Mucosa of gallbladder (tissue), 1 donor: ENCODE results near the gene MAT1A. TPM values are rescaled to one million over a fixed set of nuclear protein-coding genes. Genes with fewer than 3 reads are reported as not detected.

Experiments used
- DNase-seq: peaks from one replicate; pipeline ENCODE4 v3.0.0-alpha.2; 2020; ENCODE audit warnings: low spot score
- total RNA-seq: library from RNA; stranded (reverse); gene quantifications from one replicate; pipeline ENCODE4 v1.2.1, GENCODE V29; 2021
- donor health status: DM: no; HTN: no; CAD: no.

MAT1A gene
- total RNA-seq, 1 donor from 2014 or later, result 0.98 TPM

DNA sequence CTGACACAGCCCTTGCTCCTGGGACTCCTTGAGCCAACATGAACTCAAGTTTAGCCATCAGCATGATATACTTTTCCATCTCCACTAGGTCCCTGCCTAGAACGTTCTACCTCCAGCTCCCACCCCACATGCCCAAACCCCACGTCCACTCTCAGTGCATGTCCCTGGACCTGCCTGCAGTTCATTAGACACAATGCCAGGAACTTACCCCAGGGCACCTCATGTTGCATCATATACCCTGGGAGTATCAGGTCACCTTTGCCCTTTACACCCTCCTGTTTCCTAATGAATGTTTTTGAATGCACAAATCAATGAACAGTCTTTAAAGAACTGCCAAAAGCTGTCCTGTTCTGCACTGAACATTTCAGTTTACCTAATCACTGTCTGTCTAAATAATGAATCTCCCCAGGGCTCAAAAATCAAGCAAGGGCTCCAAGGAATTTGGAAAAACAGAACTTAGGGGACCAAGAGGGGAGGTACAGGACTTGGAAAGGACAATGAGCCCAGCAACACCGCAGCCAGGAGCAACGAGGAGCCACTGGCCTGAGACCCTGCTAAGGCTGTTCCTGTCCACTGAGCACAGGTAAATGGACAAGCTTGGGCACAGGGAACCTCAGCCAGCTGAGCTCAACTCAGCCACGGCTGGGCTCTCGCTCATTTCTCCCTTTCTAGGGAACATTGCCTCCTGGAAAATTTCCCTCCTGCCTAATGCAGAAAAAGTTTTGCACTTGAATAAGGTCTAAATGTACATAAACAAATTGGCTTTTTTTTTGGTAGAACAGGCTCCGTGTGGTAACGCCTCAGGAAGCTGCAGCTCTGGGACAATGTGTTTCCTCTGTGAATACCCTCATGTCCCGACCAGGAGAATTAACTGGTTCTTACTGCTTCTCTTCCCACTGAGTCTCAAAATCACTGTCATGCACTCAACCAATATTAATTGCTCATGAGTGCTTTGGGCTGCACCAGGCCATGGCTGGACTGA lies 7.4 kb downstream of the MAT1A start:
- DNase-seq, result peak; percentile 10

DNA sequence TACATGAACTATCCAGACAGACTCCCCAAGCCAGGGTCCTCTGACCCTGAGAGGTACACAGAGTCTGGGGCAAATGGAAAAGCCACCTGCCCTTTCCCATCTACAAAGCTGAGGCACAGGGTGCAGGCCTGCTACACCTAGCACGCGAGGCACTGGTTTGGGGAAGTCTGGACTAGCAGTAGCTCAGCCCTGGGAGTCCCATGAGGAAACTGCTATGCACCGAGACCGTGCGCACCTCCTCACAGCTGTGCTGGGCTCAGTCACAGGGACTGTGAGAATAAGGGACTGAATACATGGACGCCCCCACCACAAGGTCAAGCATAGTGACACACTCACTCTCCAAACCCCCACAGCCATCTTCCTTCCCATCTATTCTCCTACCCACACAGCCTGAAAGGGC lies 8.2 kb downstream of the MAT1A start:
- DNase-seq, result peak; percentile 7

DNA sequence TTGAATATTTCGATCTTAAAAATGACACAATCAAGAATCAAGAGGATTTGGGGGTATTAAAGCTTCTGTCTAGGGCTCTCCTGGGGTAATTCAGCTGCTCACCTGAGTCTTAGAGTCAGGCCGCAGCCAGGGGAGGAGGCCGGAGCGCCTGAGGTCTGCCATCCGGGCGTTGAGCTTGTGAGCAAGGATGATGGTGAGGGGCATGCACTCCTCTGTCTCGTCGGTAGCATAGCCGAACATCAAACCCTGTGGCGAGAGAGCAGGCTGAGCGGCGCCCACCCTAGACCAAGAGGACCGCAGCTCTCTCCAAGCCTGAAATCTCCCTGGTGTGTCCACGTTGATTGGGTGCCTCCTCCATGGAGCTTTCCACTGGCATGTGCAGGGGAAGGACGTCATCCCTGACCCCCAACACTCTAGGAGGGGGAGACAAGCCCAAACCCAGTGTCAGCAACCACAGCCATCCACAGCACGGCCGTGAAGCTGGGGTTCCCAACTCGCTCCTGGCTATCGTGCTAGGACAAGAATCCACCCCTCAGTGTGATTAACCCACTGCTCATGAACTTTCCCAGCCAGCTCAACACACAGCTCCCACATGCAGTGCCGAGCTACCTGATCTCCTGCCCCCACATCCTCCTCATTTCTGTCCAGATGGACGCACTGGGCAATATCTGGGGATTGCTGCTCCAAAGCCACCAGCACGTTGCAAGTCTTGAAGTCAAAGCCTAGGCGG lies 9.2 kb downstream of the MAT1A start:
- DNase-seq, result no peak

DNA sequence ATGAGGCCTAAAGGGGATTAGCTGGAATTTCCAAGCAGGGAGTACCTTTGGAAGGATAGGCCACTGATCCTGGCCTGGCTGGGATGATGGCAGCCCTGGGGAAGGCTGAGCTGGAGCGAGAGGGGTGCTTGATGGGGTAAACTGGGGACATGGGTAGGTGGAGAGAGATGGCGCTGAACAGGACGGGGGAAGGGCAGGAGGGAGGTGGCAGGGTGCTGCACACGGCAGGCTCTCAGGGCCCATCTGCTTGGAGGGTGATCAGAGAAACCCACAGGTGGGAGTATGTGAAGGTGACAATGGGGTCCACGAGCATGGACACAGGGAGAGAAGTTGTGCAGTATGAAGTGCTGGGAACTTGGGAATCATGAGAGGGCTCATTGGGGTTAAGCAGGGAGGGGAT lies 10.3 kb downstream of the MAT1A start:
- no peak for DNase-seq

DNA sequence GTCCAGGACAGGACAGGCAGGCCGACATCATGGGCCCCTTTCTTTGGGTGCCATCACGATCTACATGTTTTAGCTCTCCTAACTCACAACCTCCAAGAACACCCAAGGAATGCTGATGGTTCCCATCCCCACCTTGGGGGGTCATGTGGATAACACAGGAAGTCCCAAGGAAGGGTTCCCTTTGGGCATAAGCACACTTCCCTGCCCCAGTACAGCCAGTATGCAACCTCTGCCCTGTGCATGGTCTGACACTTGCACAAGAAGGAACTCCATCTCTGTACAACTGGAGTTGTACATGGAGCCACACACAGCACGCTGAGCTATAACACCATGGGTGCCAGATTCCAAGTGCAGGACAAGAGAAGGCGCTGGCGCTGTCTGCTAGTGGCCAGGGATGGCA lies 11.0 kb downstream of the MAT1A start:
- no peak for DNase-seq

DNA sequence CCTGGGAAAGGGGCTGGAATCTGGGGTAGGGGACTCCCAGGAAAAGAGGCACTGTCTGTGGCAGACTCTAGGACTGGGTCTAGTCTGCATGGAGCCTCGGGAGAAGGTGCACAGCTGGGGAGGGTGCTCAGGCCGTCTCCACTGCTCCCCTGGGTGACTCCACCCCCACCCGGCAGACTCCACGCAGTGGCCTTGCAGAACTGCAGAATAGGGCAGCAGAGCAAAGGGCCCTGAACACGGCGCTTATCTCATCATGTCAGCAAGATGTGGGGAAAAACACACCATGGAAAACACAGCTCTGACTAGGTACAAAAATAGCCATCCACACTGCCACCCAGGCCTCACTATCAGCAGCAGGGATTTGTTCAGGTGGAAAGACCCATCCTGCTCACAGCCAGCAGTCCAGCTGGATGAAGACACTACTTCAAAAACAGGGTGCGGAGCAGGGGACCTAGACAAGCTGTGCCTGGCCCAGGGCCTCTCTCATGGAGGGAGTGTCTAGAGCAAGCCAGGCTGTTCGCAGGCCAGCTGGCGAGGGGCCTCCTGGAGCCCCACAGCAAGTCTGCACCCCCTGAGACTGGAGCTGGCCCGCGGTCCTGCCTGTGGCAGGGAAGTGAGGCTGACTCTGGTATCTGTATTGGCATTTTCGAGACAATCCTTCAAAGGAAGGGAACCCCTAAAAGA lies 11.7 kb downstream of the MAT1A start:
- no peak for DNase-seq

DNA sequence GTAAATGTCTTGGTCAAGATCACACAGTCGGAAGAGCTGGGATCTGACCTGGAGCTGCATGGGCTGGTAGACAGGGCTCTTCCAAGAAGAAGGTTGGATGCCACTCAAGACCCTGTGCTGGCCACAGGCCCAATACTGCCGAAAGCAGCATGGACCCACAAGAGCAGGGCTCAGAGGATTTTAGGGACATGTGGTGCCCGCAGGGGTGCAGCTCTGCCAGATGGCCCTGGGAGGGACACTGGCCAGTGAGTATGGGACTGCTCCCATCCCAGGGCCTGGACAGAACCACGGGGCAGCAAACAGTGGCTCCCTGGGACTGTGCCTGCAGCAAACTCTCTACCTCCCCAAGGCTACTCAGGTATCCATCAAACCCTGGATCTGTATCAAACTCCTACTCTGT lies 12.4 kb downstream of the MAT1A start:
- DNase-seq, result no peak

DNA sequence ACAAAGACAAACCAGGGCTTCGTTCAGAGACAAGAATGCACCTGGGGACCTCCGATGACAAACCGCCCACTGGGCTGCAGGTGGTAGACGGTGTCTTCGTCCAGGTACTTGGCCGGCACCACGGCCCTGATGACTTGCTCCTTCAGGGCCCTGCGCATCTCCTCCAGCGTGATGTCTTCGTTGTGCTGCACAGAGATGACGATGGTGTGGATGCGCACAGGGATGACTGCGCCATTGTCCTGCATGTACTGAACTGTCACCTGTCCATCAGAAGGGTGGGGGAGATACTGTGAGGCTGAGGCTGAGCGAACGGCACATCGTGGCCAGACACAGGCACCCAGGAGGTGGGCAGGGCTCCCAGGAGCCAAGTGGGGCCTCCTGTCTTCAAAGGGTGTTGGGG lies 13.1 kb downstream of the MAT1A start:
- no peak for DNase-seq

DNA sequence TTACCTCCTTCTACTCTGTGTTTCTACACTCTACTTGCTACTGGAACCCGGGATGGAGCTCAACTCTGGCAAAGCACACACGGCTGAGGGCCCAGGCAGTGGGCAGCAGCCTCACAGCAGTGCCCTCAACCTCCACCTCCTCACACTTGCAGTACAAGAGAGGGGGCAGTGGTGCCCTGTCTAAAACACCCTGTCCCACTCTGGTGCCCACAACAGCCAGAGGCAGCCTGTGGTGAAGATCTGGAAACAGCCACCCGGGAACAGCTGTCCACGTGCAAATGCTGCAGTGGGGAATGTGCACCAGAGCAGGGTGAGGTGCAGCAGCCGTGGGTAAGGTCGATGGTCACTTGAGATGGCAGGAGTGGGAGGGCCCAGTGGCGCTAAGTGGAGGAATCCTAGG lies 13.7 kb downstream of the MAT1A start:
- no peak for DNase-seq

DNA sequence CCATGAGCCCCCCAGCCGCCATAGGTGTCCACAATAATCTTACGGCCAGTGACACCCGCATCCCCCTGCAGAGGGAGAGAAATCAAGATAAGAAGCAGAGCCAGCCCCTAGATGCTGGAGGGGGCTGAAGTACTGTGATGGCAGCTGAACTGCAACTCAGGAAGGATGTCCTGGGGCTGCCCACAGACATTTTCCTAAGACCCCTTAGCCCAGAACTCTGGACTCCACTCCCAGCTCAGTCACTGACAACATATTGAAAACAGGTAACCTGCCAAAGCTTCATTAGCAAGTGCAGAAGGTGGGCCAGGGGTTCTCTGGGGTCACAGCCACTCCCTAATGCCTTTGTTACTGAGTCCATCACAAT lies 14.3 kb downstream of the MAT1A start:
- DNase-seq, result no peak

DNA sequence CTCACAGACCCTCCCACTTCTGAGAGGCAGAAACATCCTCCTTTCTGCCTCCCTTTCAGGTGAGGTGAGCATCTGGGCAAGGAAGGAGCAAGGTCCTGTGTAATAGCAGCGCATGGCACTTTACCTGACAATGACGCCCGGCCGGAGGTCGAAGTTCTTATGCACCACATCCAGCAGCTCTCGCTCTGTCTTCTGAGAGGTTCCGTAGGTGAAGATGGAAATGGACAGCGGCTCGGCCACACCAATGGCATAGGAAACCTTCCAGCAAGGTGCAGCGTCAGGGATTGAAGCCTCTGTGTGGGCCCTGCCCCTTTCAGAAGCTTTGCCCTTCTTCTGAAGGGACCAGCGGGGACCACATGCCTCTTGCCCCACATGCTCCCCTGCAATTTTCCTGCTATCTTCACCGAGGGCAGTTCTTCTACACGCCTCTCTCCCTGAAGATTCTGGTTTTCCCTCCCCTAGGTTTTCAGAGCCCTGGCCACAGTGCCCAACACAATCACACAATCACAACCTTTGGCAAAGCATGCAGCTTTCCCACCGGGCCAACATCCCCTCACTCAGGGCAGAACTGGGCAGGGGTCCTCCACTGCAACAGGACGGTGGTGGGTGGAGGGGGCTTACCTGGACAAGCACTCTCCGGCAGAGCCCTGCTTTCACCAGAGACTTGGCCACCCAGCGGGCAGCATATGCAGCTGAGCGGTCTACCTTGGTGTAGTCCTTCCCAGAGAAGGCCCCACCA lies 14.9 kb downstream of the MAT1A start:
- no peak for DNase-seq

DNA sequence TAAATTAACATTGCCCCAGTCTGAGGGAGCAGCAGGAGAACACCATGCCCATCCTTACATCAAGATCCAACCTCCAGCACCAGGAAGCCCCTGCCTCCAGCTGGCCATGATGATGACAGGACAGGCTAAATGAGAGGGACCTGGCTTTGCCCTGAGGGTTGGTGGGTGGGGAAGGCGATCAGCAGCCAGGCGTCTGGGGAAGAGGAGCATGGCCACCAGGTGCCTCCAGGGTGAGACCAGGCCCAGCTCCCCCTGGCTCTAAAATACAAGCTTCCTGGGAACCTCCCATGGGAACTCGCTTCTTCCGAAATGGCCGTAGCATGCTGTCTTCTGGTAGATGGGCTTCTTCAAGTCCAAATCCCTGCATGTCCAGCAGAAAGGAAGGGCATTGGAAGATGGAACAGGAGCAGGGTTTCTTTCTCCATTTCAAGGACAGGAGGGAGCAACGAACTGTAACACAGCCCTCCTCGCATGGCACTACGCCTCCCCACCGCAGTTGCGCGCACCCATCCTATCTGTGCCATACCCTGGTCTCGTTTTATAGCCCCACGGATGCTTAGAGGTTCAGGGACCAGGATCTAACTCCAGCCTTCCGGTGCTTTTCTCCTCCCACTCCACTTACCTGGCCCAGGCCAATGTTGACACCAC lies 15.8 kb downstream of the MAT1A start:
- DNase-seq, result no peak

DNA sequence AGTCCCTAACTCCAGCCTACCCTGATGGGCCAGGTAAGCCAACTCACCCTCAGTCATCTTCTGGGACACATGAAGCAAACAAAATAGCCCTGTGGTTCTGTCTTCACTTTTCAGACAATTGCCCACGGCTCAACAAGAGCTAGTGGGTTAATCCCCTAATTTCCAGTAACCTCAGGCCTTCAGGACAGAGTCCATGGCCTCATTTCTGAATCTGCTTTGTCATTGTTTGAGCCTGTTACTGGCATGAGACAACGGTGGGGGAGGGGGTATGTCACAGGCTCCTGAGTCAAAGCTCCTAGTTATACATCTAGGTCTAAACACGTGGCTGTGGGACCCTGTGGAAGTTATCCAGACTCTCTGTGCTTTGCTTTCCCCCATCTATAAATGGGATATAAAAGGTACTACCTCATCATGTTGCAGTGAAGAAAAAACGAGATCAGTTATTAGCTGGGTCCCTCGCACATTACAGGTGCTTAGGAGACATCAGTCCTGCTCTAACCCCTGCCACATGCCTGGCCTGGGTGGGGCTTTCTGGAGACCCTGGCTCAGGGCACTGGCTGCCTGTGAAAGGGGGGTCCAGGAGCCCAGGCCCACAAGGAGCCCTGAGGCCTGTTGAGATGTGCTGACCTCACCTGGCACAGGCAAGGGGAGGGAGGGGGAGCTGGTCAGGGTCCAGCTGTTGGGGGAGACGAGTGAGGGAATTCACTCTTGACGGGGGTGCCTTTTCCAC lies 16.5 kb downstream of the MAT1A start:
- DNase-seq, result peak; percentile 47

DNA sequence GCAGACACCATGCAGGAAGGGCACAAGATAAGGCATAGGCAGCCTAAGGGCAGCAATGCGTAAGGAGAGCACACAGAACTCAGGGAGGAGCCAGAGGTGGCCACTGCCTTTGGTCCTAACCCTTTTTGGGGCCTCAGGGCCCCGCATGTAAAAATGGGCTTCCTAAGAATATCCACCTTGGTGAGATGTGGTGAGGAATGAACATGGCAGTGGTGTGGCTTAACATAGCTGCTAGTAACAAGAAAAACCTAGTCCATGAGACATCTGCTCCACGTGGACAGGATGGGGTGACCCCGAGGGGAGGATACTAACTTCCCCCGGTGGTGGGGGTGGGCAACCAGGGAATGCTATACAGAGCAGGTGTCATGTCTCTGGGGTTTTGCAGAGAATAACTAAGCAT lies 18.0 kb downstream of the MAT1A start:
- no peak for DNase-seq

DNA sequence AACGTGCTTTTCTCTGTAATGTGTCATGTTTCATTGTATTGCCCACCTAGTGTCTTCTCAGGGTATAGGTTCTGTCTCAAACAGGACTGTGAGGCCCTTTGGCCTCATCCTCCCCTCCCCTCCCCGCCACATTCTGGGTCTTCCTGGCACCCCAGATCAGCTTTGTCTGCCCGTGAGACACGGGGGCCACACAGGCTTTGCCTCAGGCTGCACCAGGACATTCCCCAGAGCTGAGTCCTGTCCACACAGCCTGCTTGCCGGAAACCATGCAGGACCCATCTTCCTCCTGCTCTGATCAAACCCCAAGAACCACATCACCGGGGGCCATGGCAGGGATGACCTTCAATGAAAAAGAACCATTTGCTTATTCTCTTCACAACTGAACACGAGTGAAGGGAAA lies 18.6 kb downstream of the MAT1A start:
- DNase-seq, result no peak

DNA sequence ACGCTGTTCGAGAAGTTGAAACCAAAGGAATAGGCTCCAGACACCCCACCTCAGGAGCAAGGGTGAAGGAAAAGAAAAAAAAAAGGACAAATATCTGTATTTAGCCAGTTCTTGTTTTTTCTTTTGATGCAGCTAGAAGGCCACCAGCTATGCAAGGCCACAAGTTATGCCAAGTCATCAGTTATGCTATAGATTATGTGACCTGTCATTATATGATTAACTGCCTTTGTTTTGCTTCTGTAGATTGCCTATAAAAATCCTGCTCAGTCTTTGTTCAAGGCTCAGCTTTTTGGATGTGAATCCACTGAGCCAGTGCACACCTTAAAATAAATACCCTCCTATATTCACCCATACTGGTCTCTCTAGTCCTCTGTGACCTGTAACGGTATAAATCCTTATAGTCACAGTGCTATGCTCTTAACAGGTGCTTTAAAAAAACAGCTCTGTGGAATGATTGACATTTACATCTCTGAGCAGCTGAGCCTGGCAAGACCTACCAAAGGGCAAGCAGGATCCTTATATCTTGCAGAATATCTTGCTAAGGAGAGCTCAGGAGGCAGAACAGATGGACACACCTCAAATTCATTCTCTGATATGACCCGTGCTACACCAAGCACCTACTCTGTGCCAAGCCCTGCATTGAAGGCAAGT lies 20.4 kb downstream of the MAT1A start:
- DNase-seq, result no peak

DNA sequence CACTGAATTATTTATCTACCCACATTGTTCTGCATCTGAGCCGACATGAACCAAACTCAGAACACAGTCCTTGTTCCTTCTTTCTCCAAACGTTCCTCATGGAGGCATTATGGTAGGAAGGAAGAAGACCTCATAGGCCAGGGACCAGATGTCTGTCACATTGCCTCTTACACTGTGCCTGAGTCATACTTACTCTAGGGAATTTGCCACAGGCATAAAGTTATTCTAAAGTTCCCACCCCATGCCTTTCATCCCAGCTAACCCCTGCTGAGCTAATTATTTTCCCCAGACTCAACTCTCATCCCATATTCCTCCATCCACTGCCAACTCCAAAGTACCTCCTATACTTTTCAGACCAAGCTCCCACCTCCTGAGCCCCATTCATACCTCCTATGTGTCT lies 21.2 kb downstream of the MAT1A start:
- DNase-seq, result no peak

DNA sequence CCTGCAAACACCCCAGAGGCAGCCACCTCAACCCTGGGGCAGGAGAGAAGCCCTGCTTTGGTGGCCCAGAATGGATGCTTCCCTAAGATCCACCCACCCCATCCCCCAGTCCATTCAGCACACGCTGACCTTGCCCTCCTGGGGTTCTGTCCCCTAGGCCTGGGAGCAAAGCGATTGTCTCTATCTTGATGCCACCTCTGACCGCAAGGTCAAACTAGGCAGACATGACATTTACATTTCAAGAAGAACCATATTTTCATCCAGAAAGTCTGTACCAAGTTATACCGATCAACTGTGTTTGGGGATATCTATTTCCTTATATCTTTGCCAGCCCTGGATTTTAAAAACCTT lies 23.0 kb downstream of the MAT1A start:
- DNase-seq, result no peak

DNA sequence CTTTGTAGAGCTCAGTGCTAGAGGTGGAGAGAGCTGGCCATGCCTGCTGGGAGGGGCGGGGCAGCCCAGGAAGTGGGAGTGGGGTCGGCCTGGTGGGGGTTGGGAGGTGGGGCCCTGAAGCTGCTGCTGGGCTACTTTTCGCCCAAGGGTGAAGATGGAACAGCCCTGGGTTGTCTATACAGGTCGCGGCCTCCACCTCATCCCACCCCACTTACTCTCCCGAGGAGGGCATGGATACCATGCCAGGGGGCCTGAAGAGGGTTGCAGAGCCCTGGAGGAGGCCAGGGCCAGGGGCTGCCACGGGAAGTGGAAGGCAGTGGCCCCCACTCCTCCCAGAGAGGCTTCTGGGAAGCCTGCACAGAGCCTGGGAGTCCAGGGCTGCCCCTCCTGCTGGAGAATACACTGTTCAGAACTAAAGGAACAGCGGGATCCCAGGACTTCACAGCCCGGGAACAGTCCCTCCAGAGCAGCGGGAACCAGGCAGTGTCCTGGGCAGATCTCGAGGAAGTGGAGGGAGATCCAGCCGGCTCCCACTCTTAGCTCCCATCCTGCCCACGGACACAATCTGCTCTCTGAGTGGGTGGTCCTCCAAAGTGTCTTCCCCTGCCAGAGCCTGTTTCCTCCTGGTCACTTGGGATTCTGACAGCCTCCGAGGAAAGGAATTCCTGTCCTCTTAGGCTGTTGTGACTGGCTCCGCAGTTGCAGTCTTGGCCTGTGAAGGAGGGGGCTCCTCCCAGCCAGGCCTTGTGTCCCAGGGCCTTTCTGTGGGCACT lies 23.5 kb downstream of the MAT1A start:
- DNase-seq, result no peak
